A673 (cell line): ENCODE results near the gene TNFSF15. TPM values are rescaled to one million over a fixed set of nuclear protein-coding genes. Genes with fewer than 3 reads are reported as not detected.

Experiments used
- BruUV-seq: library from RNA; stranded (reverse); fragments of 400-500 nt; replicated peaks from 2 replicates; lab custom pipeline; 2021; lab: Mats Ljungman, UMichigan
- CTCF ChIA-PET: fragments of 300-600 bp; sonication (Branson Sonifier 250); formaldehyde crosslinking; loops from one replicate; lab custom pipeline; 2022; ENCODE audit warnings: antibody characterized with exemption; lab: Charles Lee
- POLR2A ChIA-PET: fragments of 300-600 bp; sonication (Branson Sonifier 250); formaldehyde crosslinking; loops from one replicate; lab custom pipeline; 2022; ENCODE audit warnings: antibody characterized with exemption; ENCODE audit not compliant: low non-redundant PET; lab: Charles Lee
- DNase-seq: peaks from one replicate; pipeline ENCODE4 v3.0.0-alpha.2; 2015; ENCODE audit warnings: low spot score
- H3K27ac ChIP-seq: fragments of 200-600 bp; sonication (generic); 2 replicates; pipeline ENCODE4 v1.5.1; 2016; ENCODE audit warnings: mixed run types, low read depth, mild to moderate bottlenecking, mixed read lengths, antibody characterized with exemption, low read length; ENCODE audit not compliant: poor library complexity, severe bottlenecking
- H3K27me3 ChIP-seq: fragments of 200-600 bp; sonication (generic); replicated peaks from 2 replicates; pipeline ENCODE4 v1.6.1; 2017; ENCODE audit warnings: mixed run types, low read depth, mild to moderate bottlenecking, mixed read lengths, antibody characterized with exemption, low read length; ENCODE audit not compliant: insufficient read depth, poor library complexity
- H3K36me3 ChIP-seq: fragments of 200-600 bp; sonication (generic); 2 replicates; pipeline ENCODE4 v1.6.1; 2016; ENCODE audit warnings: mixed run types, mild to moderate bottlenecking, mixed read lengths, antibody characterized with exemption, low read length; ENCODE audit not compliant: insufficient read depth, poor library complexity, severe bottlenecking
- H3K4me1 ChIP-seq: fragments of 200-600 bp; sonication (generic); 2 replicates; pipeline ENCODE4 v1.6.1; 2017; ENCODE audit warnings: mixed run types, mild to moderate bottlenecking, mixed read lengths, antibody characterized with exemption, low read length; ENCODE audit not compliant: insufficient read depth, poor library complexity, severe bottlenecking
- H3K4me3 ChIP-seq: fragments of 200-600 bp; sonication (generic); 2 replicates; pipeline ENCODE4 v1.5.1; 2016; ENCODE audit warnings: low read depth, mixed run types, mild to moderate bottlenecking, mixed read lengths, low read length; ENCODE audit not compliant: poor library complexity, severe bottlenecking
- H3K9me3 ChIP-seq: fragments of 200-600 bp; sonication (generic); 2 replicates; pipeline ENCODE4 v1.6.1; 2016; ENCODE audit warnings: mixed run types, low read depth, mild to moderate bottlenecking, mixed read lengths, antibody characterized with exemption, low read length; ENCODE audit not compliant: poor library complexity, severe bottlenecking
- CTCF ChIP-seq: fragments of 300-800, 200-600 bp; sonication (generic); conservative IDR thresholded peaks from 2 replicates; pipeline ENCODE4 v1.5.1; 2017; ENCODE audit warnings: low read depth, mild to moderate bottlenecking, antibody characterized with exemption, low read length, moderate library complexity, mixed read lengths
- EZH2 ChIP-seq: fragments of 200-600 bp; sonication (generic); IDR thresholded peaks from 2 replicates; pipeline ENCODE4 v1.6.1; 2017; ENCODE audit warnings: borderline replicate concordance, low read depth, mild to moderate bottlenecking, mixed read lengths, antibody characterized with exemption, low read length; ENCODE audit not compliant: poor library complexity, severe bottlenecking
- intact Hi-C: fragments of 100-400 bp; cut with micrococcal nuclease; formaldehyde crosslinking; loops from one replicate; pipeline ENCODE4 v1.10.0; 2022; ENCODE audit not compliant: unreplicated experiment
- total RNA-seq: library from RNA; stranded (reverse); gene quantifications from 2 replicates; pipeline ENCODE4 v1.2.3, GENCODE V29; 2021

Gene TNFSF15
- total RNA-seq, 1 experiment from 2014 or later: not detected

- CTCF ChIA-PET: no interaction called here
These were observed 51.3 kb downstream of the TNFSF15 start for GRCh38 chr9:114754581-114754980.

GRCh38 chr9:114746591-114747346 lies 59.1 kb downstream of the TNFSF15 start:
- Histone ChIP-seq H3K36me3 (no peaks in the 10 kb centered on the region), H3K27me3 (no peaks in the 10 kb centered on the region), H3K4me1 (no peaks in the 10 kb centered on the region), H3K4me3 (no peak overlapping the region), H3K27ac (no peak overlapping the region), H3K9me3 (no peaks in the 10 kb centered on the region)
- no peak for TF ChIP-seq EZH2
- TF ChIP-seq CTCF: no peak
- intact Hi-C loops: no loop called here
- no peak for DNase-seq
- ChIA-PET POLR2A (no interaction called here), CTCF (no interaction called here)
- no TSS peak for BruUV-seq

More at GRCh38 chr9:114754581-114754980, 51.3 kb downstream of the TNFSF15 start:
- TF ChIP-seq CTCF (no peak), EZH2 (no peak)
- Histone ChIP-seq H3K36me3 (no peaks in the 10 kb centered on the region), H3K4me3 (no peak overlapping the region), H3K27me3 (no peaks in the 10 kb centered on the region), H3K4me1 (no peaks in the 10 kb centered on the region), H3K9me3 (no peaks in the 10 kb centered on the region), H3K27ac (no peak overlapping the region)
- POLR2A ChIA-PET: no interaction called here
- BruUV-seq: no TSS peak
- intact Hi-C loops: no loop called here
- DNase-seq: no peak

- intact Hi-C loops: no loop called here
- no peaks in the 10 kb centered on the region for H3K4me1 ChIP-seq
- H3K27me3 ChIP-seq: no peaks in the 10 kb centered on the region
- H3K36me3 ChIP-seq: no peaks in the 10 kb centered on the region
- no peak for DNase-seq
- POLR2A ChIA-PET: no interaction called here
- H3K4me3 ChIP-seq: no peak overlapping the region
- no peak for TF ChIP-seq CTCF
- no peak for TF ChIP-seq EZH2
- CTCF ChIA-PET: no interaction called here
- no peak overlapping the region for H3K27ac ChIP-seq
- H3K9me3 ChIP-seq: no peaks in the 10 kb centered on the region
- BruUV-seq: no TSS peak
These were observed 59.8 kb downstream of the TNFSF15 start for GRCh38 chr9:114745879-114746550.
